ENCODE measurements around the gene GAPDH.
"Not testable (repeated sequence)": the region's sequence is repeated elsewhere in the genome, so short reads cannot be mapped to it uniquely, and the experiment has no call there.

The GAPDH gene

DNA sequence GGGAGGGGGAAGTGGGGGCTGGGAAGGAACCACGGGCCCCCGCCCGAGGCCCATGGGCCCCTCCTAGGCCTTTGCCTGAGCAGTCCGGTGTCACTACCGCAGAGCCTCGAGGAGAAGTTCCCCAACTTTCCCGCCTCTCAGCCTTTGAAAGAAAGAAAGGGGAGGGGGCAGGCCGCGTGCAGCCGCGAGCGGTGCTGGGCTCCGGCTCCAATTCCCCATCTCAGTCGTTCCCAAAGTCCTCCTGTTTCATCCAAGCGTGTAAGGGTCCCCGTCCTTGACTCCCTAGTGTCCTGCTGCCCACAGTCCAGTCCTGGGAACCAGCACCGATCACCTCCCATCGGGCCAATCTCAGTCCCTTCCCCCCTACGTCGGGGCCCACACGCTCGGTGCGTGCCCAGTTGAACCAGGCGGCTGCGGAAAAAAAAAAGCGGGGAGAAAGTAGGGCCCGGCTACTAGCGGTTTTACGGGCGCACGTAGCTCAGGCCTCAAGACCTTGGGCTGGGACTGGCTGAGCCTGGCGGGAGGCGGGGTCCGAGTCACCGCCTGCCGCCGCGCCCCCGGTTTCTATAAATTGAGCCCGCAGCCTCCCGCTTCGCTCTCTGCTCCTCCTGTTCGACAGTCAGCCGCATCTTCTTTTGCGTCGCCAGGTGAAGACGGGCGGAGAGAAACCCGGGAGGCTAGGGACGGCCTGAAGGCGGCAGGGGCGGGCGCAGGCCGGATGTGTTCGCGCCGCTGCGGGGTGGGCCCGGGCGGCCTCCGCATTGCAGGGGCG lies at the start of gene GAPDH:
GAPDH (plus strand) TSS at position 595 of the 772 bp plus-strand sequence. CDS start 316 bp downstream, outside the sequence.
- peak; percentile 87 for DNase-seq (ENCODE audit: low read depth, low spot score)
- H3K27ac ChIP-seq = peak within 1 kb of the TSS; percentile 95

DNA sequence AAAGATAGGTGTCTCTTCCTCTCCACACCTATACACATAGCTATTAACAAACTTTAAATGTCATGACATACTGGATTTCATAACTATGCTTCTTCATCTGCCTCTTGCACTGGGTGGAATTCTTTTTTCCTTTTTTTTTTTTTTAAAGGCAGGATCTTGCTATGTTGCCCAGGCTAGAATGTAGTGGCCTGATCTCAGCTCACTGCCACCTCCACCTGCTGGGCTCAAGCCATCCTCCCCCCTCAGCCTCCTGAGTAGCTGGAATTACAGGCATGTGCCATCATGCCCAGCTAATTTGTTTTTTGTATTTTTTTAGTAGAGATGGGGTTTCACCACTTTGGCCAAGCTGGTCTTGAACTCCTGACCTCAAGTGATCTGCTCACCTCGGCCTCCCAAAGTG lies 46.1 kb upstream of the GAPDH start:
- no peak for DNase-seq (ENCODE audit: low read depth, low spot score)
- no peak overlapping the region for H3K27ac ChIP-seq

DNA sequence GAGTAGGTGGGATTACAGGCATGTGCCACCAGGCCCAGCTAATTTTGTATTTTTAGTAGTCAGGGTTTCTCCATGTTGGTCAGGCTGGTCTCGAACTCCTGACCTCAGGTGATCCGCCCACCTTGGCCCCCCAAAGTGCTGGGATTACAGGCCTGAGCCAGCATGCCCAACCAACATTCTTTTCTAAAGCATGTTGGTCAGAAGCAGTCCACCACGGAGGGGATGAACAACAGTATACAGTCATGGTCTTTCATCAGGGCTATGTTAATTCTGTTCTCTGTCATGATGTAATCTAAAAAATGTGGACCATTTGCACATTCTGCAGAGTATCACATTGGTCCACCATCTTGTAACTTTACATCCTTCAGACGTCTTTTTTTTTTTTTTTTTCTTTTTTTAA lies 44.9 kb upstream of the GAPDH start:
- no peak for DNase-seq (ENCODE audit: low read depth, low spot score)
- H3K27ac ChIP-seq = no peak overlapping the region

DNA sequence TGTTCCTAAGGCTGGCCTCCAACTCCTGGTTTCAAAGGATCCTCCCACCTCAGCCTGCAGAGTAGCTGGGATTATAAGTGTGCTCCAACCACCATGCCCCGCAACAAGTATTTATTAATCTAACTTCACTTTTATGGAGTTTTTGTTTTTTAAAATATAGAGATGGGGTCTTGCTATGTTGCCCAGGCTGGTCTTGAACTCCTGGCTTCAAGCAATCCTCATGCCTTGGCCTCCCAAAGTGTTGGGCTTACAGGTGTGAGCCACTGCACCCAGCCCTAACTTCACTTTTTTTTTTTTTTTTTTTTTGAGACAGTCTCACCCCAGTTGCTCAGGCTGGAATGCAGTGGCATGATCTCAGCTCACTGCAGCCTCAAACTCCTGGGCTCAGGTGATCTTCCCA lies 43.6 kb upstream of the GAPDH start:
- DNase-seq (ENCODE audit: low read depth, low spot score); H3K27ac ChIP-seq: not testable (repeated sequence)

DNA sequence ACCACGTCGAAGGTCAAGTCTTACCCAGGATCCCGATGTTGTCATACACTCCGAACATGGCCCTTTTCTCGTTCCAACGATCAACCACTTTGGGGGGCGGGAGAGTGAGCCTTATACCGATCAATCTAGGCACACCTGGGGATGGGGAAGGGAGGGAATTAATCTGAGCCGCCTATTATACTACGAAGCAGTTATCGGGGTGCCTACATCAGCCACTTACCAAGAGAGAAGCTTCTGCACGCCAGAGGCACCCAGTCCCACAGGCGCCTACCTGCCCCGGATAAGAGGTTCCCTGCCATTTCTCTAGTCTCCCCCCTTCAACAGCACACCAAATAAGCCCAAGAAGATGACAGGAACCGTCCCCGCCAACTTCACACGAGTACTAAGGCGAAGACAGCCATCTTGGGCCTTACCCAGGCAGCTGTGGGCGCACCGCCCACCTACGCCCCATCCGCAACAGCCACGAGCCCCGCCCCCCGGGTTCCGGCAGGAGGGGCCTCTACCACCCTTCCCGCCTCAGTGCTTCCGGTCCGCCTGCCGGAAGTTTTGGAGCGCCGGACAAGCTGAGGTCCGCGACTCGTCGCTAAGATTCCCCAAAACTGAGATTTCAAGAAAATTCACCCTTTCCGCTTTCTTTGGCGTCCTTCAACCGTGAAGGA lies 41.4 kb upstream of the GAPDH start, which contains the start of gene MRPL51:
MRPL51 (minus strand) TSS at position 425 of the 659 bp plus-strand sequence; CDS start at position 299, 126 bp downstream.
- H3K27ac ChIP-seq = peak within 1 kb of the TSS; percentile 94
- peak; percentile 73 for DNase-seq (ENCODE audit: low read depth, low spot score)

DNA sequence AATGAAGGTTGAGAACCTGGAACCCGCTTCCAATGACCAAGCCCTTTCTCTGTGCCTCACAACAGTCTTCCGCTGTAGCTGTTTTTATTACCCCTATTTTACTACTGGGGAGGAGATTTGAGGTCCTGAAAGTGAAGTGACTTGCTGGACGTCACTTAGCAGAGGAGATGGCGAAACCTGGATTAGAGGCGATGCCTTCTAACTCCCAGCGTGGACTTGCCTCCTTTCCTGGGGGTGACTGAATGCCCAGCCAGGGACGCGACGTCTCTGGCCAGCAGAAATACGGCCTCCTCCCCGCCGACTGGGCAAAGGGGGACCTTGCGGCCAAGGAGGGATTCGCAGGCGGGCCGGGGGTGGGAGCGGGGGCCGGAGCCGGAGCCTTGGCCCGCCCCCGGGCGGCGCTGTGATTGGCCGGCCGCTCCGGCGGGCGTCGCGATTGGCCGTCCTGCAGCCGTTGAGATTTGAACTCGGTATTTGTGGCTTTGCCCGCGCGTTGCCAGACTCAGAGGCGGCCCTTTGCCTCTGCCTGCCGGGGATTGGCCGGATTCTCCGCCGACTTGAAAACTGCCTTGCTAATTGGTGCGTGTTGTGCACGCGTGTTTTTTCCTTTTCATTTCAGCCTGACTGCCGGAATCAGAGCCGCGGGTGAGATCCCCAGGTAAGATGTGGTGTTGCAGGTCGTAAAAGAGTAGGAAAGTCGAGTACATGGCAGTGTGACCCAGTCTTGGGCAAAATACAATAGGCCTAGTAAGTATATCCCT lies 40.6 kb upstream of the GAPDH start, which contains the start of gene NCAPD2:
NCAPD2 (plus strand) TSS at position 606 of the 761 bp plus-strand sequence. CDS start 997 bp downstream, outside the sequence.
- DNase-seq (ENCODE audit: low read depth, low spot score) = peak; percentile 70

DNA sequence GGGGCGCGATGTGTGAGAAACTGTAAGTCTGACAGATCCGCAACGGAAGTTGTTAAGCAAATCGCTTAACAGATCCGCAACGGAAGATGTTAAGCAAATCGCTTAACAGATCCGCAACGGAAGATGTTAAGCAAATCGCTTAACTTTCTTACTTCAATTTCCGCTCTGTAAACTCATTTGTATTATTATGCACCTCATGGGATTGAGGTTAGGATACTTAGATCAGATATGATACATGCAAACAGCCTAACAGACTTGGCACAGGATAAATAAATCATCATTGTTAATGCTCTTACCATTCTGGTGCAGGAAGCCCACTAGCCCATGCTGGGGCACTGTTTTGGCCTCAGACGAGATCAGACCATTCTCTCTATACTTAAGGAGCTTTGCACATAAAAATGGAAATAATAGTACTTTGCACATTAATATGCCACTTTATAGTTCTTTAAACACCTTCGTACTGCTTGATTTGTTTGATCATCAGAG lies 40.0 kb upstream of the GAPDH start:
- peak overlapping the region; percentile 94 for H3K27ac ChIP-seq
- no peak for DNase-seq (ENCODE audit: low read depth, low spot score)

More for the DNA sequence above, 40.6 kb upstream of the GAPDH start, which contains the start of gene NCAPD2:
- H3K27ac ChIP-seq = peak within 1 kb of the TSS; percentile 94

DNA sequence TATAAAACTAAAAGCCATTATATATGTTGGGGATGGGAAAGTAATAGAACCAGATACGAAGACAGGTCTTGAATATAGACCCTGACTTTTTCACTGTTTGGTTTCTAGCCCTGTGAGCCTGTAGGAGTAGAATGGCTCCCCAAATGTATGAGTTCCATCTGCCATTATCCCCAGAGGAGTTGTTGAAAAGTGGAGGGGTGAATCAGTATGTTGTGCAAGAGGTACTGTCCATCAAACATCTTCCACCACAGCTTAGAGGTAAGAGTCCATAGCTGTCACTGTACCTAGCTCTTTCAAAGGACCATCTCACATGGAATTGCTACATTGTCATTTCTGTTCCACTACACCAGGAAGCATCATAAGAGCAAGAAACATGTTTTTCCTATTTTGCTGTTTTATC lies 39.3 kb upstream of the GAPDH start:
- no peak overlapping the region for H3K27ac ChIP-seq
- DNase-seq (ENCODE audit: low read depth, low spot score) = no peak

DNA sequence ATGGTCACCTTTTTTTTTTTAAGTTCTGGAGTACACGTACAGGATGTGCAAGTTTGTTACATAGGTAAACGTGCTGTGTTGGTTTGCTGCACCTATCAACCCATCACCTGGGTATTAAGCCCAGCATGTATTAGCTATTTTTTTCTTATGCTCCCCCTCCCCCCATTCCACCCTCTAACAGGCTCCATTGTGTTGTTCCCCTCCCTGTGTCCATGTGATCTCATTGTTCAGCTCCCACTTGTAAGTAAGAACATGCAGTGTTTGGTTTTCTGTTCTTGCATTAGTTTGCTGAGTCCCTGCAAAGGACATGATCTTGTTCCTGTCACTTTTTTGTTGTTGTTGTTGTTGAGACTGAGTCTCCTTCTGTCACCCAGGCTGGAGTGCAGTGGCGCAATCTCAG lies 37.0 kb upstream of the GAPDH start:
- H3K27ac ChIP-seq; DNase-seq (ENCODE audit: low read depth, low spot score): not testable (repeated sequence)

DNA sequence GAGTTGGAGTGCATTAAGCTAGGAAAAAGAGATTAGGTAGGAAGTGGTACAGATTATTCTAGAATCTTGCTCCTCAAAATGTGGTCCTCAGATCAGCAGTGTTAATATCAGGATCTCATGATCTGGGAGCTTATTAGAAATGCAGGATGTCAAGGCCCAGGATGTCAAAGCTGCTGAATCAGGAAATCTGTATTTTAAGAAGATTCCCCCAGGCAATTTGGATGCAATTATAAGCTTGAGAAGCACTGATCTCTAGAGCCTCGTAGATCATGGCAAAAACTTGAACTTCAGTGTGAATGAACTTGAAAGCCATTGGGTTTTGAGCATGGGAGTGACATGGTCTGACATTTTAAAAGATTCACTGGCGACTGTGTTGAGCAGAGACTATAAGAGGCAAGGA lies 33.9 kb upstream of the GAPDH start:
- DNase-seq (ENCODE audit: low read depth, low spot score) = no peak
- no peak overlapping the region for H3K27ac ChIP-seq

DNA sequence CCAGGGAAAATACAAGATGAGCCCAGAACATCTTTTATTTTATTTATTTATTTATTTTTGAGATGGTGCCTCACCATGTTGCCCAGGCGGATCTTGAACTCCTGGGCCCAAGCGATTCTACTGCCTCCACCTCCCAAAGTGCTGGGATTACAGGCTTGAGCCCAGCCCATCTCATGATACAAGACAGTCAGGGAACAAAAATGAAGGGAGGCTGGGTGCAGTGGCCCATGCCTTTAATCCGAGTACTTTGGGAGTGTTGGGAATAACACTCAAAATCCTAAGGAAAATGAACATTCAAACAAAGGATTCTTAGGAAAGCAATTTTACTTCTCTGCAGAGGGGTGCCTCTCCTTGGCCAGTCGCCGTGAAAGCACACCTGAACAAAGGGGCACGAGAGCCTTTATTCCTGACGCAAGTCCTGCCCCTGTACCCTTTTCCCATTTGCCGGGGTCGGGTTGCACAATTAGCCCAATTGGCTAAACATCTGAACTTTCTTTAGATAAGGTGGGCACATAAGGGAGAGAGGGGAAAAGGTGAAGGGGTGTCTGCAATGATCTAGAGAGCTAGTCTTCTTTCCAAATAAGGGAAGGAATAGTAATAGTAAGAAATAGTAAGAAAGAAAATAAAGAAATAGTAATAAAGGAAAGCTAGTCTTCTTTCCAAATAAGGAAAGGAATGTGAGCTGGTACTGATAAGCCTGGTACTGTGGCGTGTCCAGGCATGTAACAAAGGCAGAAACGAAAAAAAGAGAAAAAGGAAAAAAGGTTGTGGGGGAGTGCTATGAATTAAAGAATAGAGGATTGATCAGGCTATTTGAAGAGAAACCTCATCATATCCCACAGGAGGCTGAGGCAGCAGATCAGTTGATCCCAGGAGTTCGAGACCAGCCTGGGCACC lies 27.0 kb upstream of the GAPDH start:
- peak overlapping the region; percentile 34 for H3K27ac ChIP-seq
- DNase-seq (ENCODE audit: low read depth, low spot score) = no peak

DNA sequence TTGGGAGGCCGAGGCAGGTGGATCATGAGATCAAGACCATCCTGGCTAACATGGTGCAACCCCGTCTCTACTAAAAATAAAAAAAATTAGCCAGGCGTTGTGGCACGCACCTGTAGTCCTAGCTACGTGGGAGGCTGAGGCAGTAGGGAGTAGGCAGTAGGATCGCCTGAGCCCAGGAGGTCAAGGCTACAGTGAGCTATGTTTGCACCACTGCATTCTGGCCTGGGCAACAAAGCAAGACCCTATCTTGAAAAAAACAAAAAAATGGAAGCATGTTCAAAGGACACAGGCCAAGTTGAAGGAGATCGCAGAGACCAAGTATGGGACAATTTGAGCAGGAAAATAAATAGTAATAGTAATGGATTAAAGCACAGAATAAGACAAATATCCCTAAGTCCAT lies 26.2 kb upstream of the GAPDH start:
- peak overlapping the region; percentile 34 for H3K27ac ChIP-seq
- DNase-seq (ENCODE audit: low read depth, low spot score) = no peak

DNA sequence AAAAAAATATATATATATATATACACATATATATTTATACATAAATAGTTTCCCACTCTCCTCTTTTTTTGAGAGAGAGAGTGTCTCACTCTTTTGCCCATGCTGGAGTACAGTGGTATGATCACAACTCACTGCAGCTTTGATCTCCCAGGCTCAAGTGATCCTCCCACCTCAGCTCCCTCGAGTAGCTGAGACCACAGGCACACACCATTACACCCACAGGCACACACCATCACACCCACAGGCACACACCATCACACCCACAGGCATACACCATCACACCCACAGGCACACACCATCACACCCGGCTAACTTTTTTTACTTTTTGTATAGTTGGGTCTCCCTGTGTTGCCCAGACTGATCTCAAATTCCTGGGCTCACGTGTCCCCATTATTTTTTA lies 14.1 kb upstream of the GAPDH start:
- DNase-seq (ENCODE audit: low read depth, low spot score) = no peak
- no peak overlapping the region for H3K27ac ChIP-seq

DNA sequence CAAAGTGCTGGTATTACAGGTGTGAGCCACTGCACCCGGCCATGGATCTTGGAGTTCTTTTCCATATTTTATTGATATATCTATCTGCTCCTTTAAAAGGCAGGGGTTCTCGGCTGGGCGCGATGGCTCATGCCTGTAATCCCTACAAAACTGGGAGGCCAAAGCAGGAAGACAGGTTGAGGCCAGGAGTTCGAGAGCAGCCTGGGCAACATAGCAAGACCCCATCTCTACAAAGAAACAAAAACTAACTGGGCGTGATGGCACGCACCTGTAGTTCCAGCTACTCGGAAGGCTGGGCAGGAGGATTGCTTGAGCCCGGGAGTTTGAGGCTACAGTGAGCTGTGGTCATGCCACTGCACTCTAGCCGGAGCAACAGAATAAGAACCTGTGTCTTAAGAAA lies 12.1 kb upstream of the GAPDH start:
- DNase-seq (ENCODE audit: low read depth, low spot score) = no peak

DNA sequence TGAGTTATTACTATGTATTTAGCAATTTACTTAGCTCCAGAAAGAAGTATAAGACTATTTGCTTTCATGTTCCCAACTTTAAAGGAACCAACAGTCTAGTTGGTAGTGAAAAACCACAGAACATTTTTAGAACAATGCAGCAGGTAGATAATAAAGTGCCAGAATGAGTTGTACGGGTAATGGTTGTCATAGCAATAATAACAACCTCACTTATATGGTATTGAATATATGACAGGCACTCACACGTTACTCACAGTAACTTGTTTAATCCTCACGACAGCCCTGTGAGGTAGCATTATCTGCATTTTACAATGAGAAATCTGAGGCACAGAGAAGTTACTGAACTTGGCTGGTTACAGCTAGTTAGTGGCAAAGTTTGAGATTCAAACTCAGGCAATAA lies 10.6 kb upstream of the GAPDH start:
- no peak overlapping the region for H3K27ac ChIP-seq
- no peak for DNase-seq (ENCODE audit: low read depth, low spot score)

More for the DNA sequence above, 12.1 kb upstream of the GAPDH start:
- H3K27ac ChIP-seq = no peak overlapping the region

DNA sequence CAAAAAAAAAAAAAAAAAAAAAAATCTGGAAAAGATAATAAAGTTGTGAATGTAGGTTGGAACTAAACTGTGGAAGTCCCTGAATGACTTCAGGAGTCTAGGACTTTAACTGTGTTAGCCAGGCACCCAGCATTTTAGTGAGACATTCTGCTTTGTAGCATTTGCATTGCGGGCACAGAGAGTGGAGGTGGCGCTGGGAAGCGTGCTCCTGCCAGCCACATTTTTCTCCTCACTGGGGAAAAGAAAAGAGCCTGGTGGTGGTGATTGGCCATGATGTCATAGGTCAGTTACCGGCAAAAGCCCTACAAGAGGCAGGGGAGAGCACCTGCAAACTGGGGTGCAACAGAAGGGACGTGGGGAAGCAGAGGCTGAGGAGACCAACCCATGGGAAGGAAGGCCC lies 9.7 kb upstream of the GAPDH start:
- no peak for DNase-seq (ENCODE audit: low read depth, low spot score)
- H3K27ac ChIP-seq = no peak overlapping the region

DNA sequence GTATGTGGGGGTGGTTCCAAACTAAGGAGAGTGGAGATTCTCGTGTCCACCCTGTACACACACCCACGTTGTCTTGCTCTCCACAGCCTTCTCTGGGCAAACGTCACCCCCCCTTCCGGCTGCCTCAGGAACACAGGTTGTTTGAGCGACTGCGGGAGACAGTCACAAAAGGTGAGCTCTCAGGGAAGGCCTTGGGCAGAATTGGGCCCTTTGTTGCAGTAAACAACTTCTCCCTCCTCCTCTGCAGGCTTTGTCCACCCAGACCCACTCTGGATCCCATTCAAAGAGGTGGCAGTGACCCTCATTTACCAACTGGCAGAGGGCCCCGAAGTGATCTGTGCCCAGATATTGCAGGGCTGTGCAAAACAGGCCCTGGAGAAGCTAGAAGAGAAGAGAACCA lies 8.1 kb upstream of the GAPDH start:
- DNase-seq (ENCODE audit: low read depth, low spot score) = no peak
- no peak overlapping the region for H3K27ac ChIP-seq

DNA sequence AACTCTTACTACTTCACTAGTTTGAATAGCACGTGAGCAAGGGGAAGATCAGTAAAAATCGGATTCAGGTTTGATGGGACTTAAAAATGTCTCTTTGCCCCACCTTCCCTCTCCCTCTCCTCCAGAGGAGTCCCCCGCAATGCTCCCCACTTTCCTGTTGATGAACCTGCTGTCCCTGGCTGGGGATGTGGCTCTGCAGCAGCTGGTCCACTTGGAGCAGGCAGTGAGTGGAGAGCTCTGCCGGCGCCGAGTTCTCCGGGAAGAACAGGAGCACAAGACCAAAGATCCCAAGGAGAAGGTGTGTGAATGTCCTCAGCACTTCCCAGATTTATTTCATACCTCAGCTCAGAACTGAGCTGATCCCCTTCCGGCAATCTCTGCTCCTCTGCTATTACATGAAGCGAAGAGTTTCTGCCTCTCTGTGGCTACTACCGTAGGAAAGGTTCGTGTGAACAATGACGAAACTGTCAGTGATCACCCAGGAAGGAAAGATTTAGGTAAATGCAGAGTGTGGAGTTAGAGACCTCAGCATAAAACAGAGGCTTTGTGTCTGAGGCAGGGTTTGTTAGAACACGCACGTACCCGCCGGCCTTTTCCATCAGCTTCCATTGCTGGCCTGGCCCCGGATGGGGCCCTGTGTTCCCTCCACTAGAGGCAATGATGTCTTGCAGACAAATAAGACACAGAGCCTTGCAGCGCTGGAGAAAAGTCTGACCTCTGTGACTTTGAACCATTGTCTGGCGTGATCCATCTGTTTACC lies 7.4 kb upstream of the GAPDH start:
- no peak overlapping the region for H3K27ac ChIP-seq
- DNase-seq (ENCODE audit: low read depth, low spot score) = no peak

DNA sequence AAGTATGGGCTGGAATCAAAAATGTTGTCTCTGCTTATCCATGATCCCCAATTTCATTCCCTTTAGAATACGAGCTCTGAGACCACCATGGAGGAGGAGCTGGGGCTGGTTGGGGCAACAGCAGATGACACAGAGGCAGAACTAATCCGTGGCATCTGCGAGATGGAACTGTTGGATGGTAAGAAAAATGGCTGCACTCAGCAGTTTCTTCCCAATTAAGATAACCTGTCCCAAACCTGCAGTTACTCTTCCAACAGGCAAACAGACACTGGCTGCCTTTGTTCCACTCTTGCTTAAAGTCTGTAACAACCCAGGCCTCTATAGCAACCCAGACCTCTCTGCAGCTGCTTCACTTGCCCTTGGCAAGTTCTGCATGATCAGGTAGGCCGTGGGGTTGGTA lies 6.6 kb upstream of the GAPDH start:
- DNase-seq (ENCODE audit: low read depth, low spot score) = no peak
- H3K27ac ChIP-seq = no peak overlapping the region
